DND-41 (cell line): ENCODE results near the gene SMIM14.
"Not testable (repeated sequence)": the region's sequence is repeated elsewhere in the genome, so short reads cannot be mapped to it uniquely, and the experiment has no call there.

ENCODE experiments used
- ATAC-seq: fragments of 200-7000 bp; cut with Tn5 transposase; 3 replicates; pipeline ENCODE4 v1.9.1; 2021; ENCODE audit warnings: low read depth; ENCODE audit not compliant: insufficient read depth
- DNase-seq: peaks from one replicate; pipeline ENCODE4 v3.0.0-alpha.2; 2020
- H2AFZ ChIP-seq: 2 replicates; pipeline ENCODE4 v1.6.0; 2012; ENCODE audit warnings: low read depth, low read length
- H3K27ac ChIP-seq: 2 replicates; pipeline ENCODE4 v1.5.1; 2012; ENCODE audit warnings: low read length, inconsistent platforms
- H3K27me3 ChIP-seq: fragments of 200-600 bp; sonication (generic); 2 replicates; pipeline ENCODE4 v1.6.0; 2012; ENCODE audit warnings: low read length, mild to moderate bottlenecking, inconsistent platforms; ENCODE audit not compliant: insufficient read depth, poor library complexity
- H3K36me3 ChIP-seq: 2 replicates; pipeline ENCODE4 v1.5.1; 2012; ENCODE audit warnings: low read length, inconsistent platforms; ENCODE audit not compliant: insufficient read depth
- H3K4me1 ChIP-seq: 2 replicates; pipeline ENCODE4 v1.5.1; 2012; ENCODE audit warnings: mild to moderate bottlenecking, low read length; ENCODE audit not compliant: insufficient read depth
- H3K4me2 ChIP-seq: 2 replicates; pipeline ENCODE4 v1.6.0; 2012; ENCODE audit warnings: mild to moderate bottlenecking, moderate library complexity, low read length, inconsistent platforms; ENCODE audit not compliant: insufficient read depth
- H3K4me3 ChIP-seq, 2 experiments: fragments of 200-600 bp in 1 of 2; shearing (Covaris generic) in 1 of 2; 2 replicates each; pipeline ENCODE4 v1.5.1; 2012 to 2016; ENCODE audit warnings: inconsistent platforms in 2 of 2, low read length in 2 of 2, mild to moderate bottlenecking in 2 of 2, low read depth in 1 of 2, moderate library complexity in 1 of 2
- H3K79me2 ChIP-seq: 2 replicates; pipeline ENCODE4 v1.6.0; 2012; ENCODE audit warnings: low read length, inconsistent platforms; ENCODE audit not compliant: insufficient read depth
- H3K9ac ChIP-seq: 2 replicates; pipeline ENCODE4 v1.6.0; 2012; ENCODE audit warnings: low read depth, mild to moderate bottlenecking, inconsistent platforms, low read length, moderate library complexity
- H3K9me3 ChIP-seq: 2 replicates; pipeline ENCODE4 v1.5.1; 2012; ENCODE audit warnings: low read length, moderate library complexity, mild to moderate bottlenecking, inconsistent platforms; ENCODE audit not compliant: insufficient read depth, severe bottlenecking
- H4K20me1 ChIP-seq: 2 replicates; pipeline ENCODE4 v1.6.0; 2012; ENCODE audit warnings: low read length; ENCODE audit not compliant: insufficient read depth
- CTCF ChIP-seq: IDR thresholded peaks from 2 replicates; pipeline ENCODE4 v1.5.1; 2012; ENCODE audit warnings: borderline replicate concordance, low read length, moderate library complexity, mild to moderate bottlenecking; ENCODE audit not compliant: poor library complexity, severe bottlenecking; ENCODE audit errors: extremely low read depth
- EZH2 ChIP-seq: IDR thresholded peaks from 3 replicates; pipeline ENCODE4 v1.6.1; 2012; ENCODE audit warnings: borderline replicate concordance, low read depth, mild to moderate bottlenecking, moderate library complexity, low read length, inconsistent platforms; ENCODE audit not compliant: severe bottlenecking

The SMIM14 gene

GRCh38 chr4:39660757-39661156 lies 22.1 kb upstream of the SMIM14 start:
- no peaks in the 10 kb centered on the region for H3K4me1 ChIP-seq
- no peak overlapping the region for H3K27ac ChIP-seq
- no peak overlapping the region for H3K4me2 ChIP-seq
- H3K9me3 ChIP-seq = no peaks in the 10 kb centered on the region
- TF ChIP-seq EZH2 (no peak), CTCF (no peak)
- no peaks in the 10 kb centered on the region for H4K20me1 ChIP-seq
- ATAC-seq (no peak), DNase-seq (no peak)
- H3K27me3 ChIP-seq = no peaks in the 10 kb centered on the region
- H2AFZ ChIP-seq = no peak overlapping the region
- no peaks in the 10 kb centered on the region for H3K36me3 ChIP-seq
- H3K79me2 ChIP-seq = no peaks in the 10 kb centered on the region
- H3K4me3 ChIP-seq = no peak overlapping the region
- H3K9ac ChIP-seq = no peak overlapping the region

DNA sequence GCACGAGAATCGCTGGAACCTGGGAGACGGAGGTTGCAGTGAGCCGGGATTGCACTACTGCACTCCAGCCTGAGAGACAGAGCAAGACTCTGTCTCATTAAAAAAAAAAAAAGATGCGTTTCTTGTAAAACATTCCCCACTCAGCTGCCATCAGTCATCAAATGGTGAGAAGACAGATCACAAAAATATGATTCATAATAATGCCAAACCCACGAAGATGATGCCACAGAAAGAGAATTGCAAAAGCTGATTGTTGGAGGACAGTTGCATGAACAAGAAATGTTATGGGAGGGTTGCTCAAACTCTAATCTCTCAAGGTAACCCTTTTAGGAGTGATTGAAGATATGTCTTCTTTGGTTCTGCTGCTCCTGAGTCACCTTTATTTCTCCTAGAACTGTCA lies 21.4 kb upstream of the SMIM14 start:
- Histone ChIP-seq H2AFZ (0 out of 2 replicates have a peak overlapping the region, but pooled peaks have one; percentile 3), H3K27ac (no peak overlapping the region), H3K79me2 (no peaks in the 10 kb centered on the region), H3K27me3 (no peaks in the 10 kb centered on the region), H4K20me1 (no peaks in the 10 kb centered on the region), H3K4me2 (no peak overlapping the region), H3K9ac (no peak overlapping the region), H3K4me3 (no peak overlapping the region), H3K36me3 (no peaks in the 10 kb centered on the region), H3K9me3 (no peaks in the 10 kb centered on the region), H3K4me1 (no peaks in the 10 kb centered on the region)
- ATAC-seq (no peak), DNase-seq (no peak)
- TF ChIP-seq CTCF = no peak
- no peak for TF ChIP-seq EZH2

DNA sequence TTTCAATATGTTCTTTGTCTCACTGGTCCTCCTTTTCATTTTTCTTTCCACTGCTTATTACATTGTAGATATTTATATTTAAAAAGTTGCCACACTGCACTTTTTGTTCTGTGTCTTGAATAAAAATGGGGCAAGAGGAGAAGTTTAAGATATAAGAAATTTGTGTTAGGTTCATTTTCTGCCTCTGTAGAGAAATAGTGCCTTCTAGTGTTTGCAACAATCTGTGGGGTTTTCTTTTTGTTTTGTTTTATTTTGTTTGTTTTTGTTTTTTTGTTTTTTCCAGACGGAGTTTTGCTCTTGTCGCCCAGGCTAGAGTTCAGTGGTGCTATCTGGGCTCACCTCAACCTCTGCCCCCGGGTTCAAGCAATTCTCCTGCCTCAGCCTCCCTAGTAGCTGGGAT lies 20.1 kb upstream of the SMIM14 start:
- Histone ChIP-seq H3K27me3 (no peaks in the 10 kb centered on the region), H3K79me2 (no peaks in the 10 kb centered on the region), H3K4me3 (no peak overlapping the region), H3K4me1 (no peaks in the 10 kb centered on the region), H2AFZ (no peak overlapping the region), H3K36me3 (no peaks in the 10 kb centered on the region), H3K9me3 (no peaks in the 10 kb centered on the region), H3K4me2 (no peak overlapping the region), H4K20me1 (no peaks in the 10 kb centered on the region), H3K27ac (no peak overlapping the region), H3K9ac (no peak overlapping the region)
- no peak for TF ChIP-seq EZH2
- no peak for TF ChIP-seq CTCF
- DNase-seq (no peak), ATAC-seq (no peak)

GRCh38 chr4:39657465-39657864 lies 18.8 kb upstream of the SMIM14 start:
- TF ChIP-seq CTCF (no peak), EZH2 (no peak)
- H3K4me1 ChIP-seq = no peaks in the 10 kb centered on the region
- H3K4me2 ChIP-seq = no peak overlapping the region
- H3K9ac ChIP-seq = no peak overlapping the region
- H3K36me3 ChIP-seq = no peaks in the 10 kb centered on the region
- H3K9me3 ChIP-seq = no peaks in the 10 kb centered on the region
- H2AFZ ChIP-seq = no peak overlapping the region
- no peak overlapping the region for H3K4me3 ChIP-seq
- DNase-seq (no peak), ATAC-seq (no peak)
- no peak overlapping the region for H3K27ac ChIP-seq
- no peaks in the 10 kb centered on the region for H3K79me2 ChIP-seq
- no peaks in the 10 kb centered on the region for H3K27me3 ChIP-seq
- H4K20me1 ChIP-seq = no peaks in the 10 kb centered on the region

DNA sequence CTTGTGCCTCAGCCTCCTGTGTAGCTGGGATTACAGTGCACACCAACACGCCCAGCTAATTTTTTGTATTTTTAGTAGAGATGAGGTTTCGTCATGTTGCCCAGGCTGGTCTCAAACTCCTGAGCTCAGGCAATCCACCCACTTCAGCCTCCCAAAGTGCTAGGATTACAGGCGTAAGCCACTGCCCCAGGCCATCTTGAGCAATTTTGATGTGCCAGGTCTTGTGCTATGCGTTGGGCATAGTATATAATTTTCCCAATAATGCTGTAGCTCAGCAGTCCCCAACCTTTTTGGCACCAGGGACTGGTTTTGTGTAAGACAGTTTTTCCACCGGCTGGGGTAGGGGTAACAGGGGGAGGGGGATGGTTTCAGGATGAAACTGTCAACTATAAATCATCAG lies 18.0 kb upstream of the SMIM14 start:
- H2AFZ ChIP-seq, H3K4me3 ChIP-seq, H3K27ac ChIP-seq, H3K9me3 ChIP-seq, H3K36me3 ChIP-seq, H3K4me1 ChIP-seq, H3K9ac ChIP-seq, ATAC-seq, H3K4me2 ChIP-seq, DNase-seq, H3K27me3 ChIP-seq, H4K20me1 ChIP-seq, H3K79me2 ChIP-seq: not testable (repeated sequence)
